ENCODE data around the gene NUP43.
A peak's percentile ranks its signal among the peaks of the same experiment; 100 is the strongest.

NUP43 gene

DNA sequence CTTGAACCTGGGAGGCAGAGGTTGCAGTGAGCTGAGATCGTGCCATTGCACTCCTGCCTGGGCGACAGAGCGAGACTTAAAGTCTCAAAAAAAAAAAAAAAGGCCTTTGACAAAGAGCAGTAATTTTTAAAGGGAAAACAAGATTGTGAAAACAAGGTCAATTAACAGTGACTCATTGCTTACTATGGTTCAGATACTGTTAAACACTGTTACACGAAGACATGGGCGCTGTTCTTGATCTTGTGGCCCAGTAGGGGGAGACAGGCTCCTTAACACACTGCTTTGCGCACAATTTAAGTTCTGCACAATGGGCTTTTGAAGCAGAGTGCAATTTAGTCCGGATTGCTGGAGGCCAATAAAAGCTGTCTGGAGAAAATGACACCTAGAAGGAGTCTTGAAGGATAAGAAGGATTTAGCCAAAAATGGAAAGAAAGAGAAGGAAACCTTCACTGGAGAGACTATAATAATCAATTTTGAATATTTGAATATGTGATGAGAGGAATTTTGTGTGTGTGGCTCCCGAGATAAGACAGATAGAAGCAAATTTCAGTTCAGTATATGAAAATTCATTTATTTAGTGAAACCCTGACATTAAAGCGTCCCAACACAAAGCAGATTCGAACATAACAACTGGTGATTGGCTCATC is 22.4 kb downstream of the NUP43 start:
- peaks cover 3% of the 10 kb centered on the region; the same call in 1 of the 2 replicates for H3F3A ChIP-seq (ENCODE audit: insufficient read depth, low read length)
- no peak overlapping the region for H3K9ac ChIP-seq (ENCODE audit: low read length)
- H3K36me3 ChIP-seq (ENCODE audit: insufficient read depth, low read length) = peaks cover 43% of the 10 kb centered on the region
- no peak overlapping the region for H3K4me2 ChIP-seq (ENCODE audit: low read length)
- H3K27me3 ChIP-seq (ENCODE audit: insufficient read depth, low read length) = no peaks in the 10 kb centered on the region
- no peak for TF ChIP-seq EZH2 (IDR thresholded peaks at IDR 0.05; ENCODE audit: borderline replicate concordance, low read length)
- TF ChIP-seq, protein P1, sequence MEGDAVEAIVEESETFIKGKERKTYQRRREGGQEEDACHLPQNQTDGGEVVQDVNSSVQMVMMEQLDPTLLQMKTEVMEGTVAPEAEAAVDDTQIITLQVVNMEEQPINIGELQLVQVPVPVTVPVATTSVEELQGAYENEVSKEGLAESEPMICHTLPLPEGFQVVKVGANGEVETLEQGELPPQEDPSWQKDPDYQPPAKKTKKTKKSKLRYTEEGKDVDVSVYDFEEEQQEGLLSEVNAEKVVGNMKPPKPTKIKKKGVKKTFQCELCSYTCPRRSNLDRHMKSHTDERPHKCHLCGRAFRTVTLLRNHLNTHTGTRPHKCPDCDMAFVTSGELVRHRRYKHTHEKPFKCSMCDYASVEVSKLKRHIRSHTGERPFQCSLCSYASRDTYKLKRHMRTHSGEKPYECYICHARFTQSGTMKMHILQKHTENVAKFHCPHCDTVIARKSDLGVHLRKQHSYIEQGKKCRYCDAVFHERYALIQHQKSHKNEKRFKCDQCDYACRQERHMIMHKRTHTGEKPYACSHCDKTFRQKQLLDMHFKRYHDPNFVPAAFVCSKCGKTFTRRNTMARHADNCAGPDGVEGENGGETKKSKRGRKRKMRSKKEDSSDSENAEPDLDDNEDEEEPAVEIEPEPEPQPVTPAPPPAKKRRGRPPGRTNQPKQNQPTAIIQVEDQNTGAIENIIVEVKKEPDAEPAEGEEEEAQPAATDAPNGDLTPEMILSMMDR (IDR thresholded peaks at IDR 0.05; ENCODE audit: low read length) = peak; percentile 90
- H4K20me1 ChIP-seq (ENCODE audit: insufficient read depth, low read length) = no peaks in the 10 kb centered on the region
- H3K27ac ChIP-seq (ENCODE audit: low read depth, low read length, poor library complexity, severe bottlenecking) = no peak overlapping the region
- H3K9me2 ChIP-seq (ENCODE audit: low read depth, low read length) = no peaks in the 10 kb centered on the region
- H3K79me2 ChIP-seq (ENCODE audit: insufficient read depth, low read length) = no peaks in the 10 kb centered on the region
- no peak overlapping the region for H3K4me3 ChIP-seq (ENCODE audit: low read depth, low read length, poor library complexity, severe bottlenecking)
- H2AFZ ChIP-seq (ENCODE audit: low read length) = no peak overlapping the region
- no peaks in the 10 kb centered on the region for H3K9me3 ChIP-seq (ENCODE audit: low read length)
- H3K4me1 ChIP-seq (ENCODE audit: insufficient read depth, low read length, severe bottlenecking) = peaks cover under 1% of the 10 kb centered on the region

GRCh38 chr6:149723262-149723661 is 23.1 kb downstream of the NUP43 start:
- no peaks in the 10 kb centered on the region for H3K9me3 ChIP-seq (ENCODE audit: low read length)
- no peak overlapping the region for H2AFZ ChIP-seq (ENCODE audit: low read length)
- H3K4me3 ChIP-seq (ENCODE audit: low read depth, low read length, poor library complexity, severe bottlenecking) = no peak overlapping the region
- TF ChIP-seq, protein P1 (IDR thresholded peaks at IDR 0.05; ENCODE audit: low read length) = no peak
- no peak for TF ChIP-seq EZH2 (IDR thresholded peaks at IDR 0.05; ENCODE audit: borderline replicate concordance, low read length)
- H3F3A ChIP-seq (ENCODE audit: insufficient read depth, low read length) = peaks cover 3% of the 10 kb centered on the region; the same call in 1 of the 2 replicates
- H3K79me2 ChIP-seq (ENCODE audit: insufficient read depth, low read length) = no peaks in the 10 kb centered on the region
- no peak overlapping the region for H3K27ac ChIP-seq (ENCODE audit: low read depth, low read length, poor library complexity, severe bottlenecking)
- H3K4me2 ChIP-seq (ENCODE audit: low read length) = no peak overlapping the region
- H3K4me1 ChIP-seq (ENCODE audit: insufficient read depth, low read length, severe bottlenecking) = peaks cover 6% of the 10 kb centered on the region
- no peak overlapping the region for H3K9ac ChIP-seq (ENCODE audit: low read length)
- peaks cover 37% of the 10 kb centered on the region for H3K36me3 ChIP-seq (ENCODE audit: insufficient read depth, low read length)
- H3K27me3 ChIP-seq (ENCODE audit: insufficient read depth, low read length) = no peaks in the 10 kb centered on the region
- H3K9me2 ChIP-seq (ENCODE audit: low read depth, low read length) = no peaks in the 10 kb centered on the region
- H4K20me1 ChIP-seq (ENCODE audit: insufficient read depth, low read length) = no peaks in the 10 kb centered on the region

- TF ChIP-seq EZH2 (IDR thresholded peaks at IDR 0.05; ENCODE audit: borderline replicate concordance, low read length) = no peak
- TF ChIP-seq, protein P1 (IDR thresholded peaks at IDR 0.05; ENCODE audit: low read length) = no peak
- no peak overlapping the region for H2AFZ ChIP-seq (ENCODE audit: low read length)
- peaks cover 3% of the 10 kb centered on the region; the same call in 1 of the 2 replicates for H3F3A ChIP-seq (ENCODE audit: insufficient read depth, low read length)
- no peak overlapping the region for H3K4me2 ChIP-seq (ENCODE audit: low read length)
- H3K79me2 ChIP-seq (ENCODE audit: insufficient read depth, low read length) = peaks cover 33% of the 10 kb centered on the region
- no peak overlapping the region for H3K27ac ChIP-seq (ENCODE audit: low read depth, low read length, poor library complexity, severe bottlenecking)
- peaks cover 6% of the 10 kb centered on the region; the same call in 1 of the 2 replicates for H3K36me3 ChIP-seq (ENCODE audit: insufficient read depth, low read length)
- no peak overlapping the region for H3K9ac ChIP-seq (ENCODE audit: low read length)
- H3K27me3 ChIP-seq (ENCODE audit: insufficient read depth, low read length) = no peaks in the 10 kb centered on the region
- no peak overlapping the region for H3K4me3 ChIP-seq (ENCODE audit: low read depth, low read length, poor library complexity, severe bottlenecking)
- peaks cover 25% of the 10 kb centered on the region for H3K4me1 ChIP-seq (ENCODE audit: insufficient read depth, low read length, severe bottlenecking)
- H4K20me1 ChIP-seq (ENCODE audit: insufficient read depth, low read length) = no peaks in the 10 kb centered on the region
- no peaks in the 10 kb centered on the region for H3K9me3 ChIP-seq (ENCODE audit: low read length)
- no peaks in the 10 kb centered on the region for H3K9me2 ChIP-seq (ENCODE audit: low read depth, low read length)
Observed at GRCh38 chr6:149719531-149719930, 26.8 kb downstream of the NUP43 start.

Measured in OCI-LY1 (cell line).